ENCODE results near the gene CHCHD10.

Gene CHCHD10

GRCh38 chr22:23772315-23772648 lies 4.5 kb upstream of the CHCHD10 start:
- no peak for DNase-seq

DNA sequence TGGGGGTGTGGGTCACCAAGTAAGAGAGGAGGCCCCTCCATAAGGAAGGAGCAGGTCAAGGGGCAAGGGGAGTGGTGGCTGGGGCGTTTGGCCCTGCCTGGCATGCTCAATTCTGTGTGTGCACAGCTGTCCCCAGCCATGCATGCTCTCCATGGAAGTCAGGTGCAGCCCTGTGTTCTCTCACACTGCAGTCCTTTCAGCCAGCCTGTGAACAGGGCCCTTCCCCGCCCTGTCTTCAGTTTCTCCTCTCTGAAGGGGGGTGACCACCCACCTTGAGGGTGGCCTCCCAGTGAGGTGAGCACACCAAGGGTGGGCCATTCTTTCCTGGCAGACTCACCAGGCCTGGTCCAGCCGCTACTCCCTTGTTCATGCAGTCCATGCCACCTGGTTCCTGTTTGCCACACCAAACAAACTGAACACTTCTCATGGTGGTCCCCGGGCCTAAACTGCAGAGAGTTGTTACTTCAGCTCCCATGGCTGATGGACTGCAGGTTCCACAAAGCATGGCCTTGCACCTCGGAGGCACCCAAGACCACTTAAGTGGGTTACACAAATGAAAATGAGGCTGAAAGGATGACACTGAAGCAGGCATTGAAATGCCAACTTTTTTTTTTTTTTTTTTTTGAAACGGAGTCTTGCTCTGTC lies 1.7 kb upstream of the CHCHD10 start:
- no peak for DNase-seq

GRCh38 chr22:23767303-23767672 lies 484 bp downstream of the CHCHD10 start:
- no peak for DNase-seq

DNA sequence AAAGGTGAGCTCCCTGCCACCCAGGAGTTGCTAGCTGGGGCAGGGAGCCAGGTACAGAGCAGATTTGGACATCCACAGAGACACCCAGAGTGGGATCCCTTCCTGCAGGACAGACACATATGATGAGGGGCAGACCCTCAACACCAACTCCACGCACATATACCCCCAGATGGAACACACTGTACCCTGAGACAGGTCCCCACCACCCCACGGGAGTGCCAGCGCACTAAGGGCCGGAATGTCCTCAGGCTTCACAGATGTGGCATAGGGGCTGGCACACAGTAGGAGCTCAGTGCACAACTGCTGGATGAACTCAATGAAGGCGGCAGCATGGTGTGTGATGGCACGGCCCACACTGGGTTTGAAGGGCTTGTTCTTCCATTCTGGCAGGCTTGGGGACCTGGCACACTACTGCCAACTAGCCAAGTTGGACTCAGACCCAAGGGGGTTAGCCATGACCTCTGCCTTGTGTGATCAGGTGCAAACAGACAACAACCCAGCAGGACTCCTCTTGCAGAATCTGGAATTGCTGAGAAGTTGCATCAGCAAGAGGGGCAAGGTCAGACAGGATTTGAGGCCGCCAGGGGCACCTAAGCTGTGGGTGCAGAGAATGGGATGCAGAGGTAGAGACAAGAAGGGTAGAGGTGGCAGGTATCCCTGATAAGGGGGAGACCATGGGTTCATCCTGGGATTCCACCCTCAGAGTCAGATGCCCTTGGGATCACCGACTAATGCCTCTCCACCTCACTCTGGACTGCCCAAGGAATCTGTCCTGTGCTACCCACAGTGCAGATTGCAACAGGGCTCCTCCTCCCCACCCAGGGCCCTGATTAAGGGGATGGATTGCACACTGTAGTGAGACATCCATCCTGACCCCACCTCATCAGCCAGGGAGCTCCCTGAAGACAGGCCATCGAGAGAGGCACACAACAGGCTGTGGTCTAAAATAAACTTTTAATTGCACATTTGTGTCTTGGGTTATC lies 2.6 kb downstream of the CHCHD10 start:
- DNase-seq: no peak

DNA sequence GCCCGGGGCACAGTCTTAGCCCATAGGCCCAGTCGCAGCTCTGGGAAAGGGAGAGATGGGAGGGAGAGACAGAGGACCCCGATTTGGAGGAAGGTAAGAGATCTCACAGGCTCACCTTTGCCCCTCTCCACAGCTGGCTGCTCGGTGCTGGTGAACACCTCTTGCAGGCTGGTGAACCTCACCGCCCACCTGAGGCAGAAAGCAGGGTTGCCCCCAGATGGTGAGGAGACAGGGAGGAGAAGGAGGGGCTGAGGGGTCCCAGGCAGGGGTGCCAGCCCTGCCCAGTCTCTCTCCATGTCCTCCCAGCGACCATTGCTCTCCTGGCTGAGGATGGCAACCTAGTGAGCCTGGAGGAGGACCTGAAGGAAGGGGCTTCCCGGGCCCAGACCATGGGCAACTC lies 3.8 kb downstream of the CHCHD10 start:
- no peak for DNase-seq

DNA sequence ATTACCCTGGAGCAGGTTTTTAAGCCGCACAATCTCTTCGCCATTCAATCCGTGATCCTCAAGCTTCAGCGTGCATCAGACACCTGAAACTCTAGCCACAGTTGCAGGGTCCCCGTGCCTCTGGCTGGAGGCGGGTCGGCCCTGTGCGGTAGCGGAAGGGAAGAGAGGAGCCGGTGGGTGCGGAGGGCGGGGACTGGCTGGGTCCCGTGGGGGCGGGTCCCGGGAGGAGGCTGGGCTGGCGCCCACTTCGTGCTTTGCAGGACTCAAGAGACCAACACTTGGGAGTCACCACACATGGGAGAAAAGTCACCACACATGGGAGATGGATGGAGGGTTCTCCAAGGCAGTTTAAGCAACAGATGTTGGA lies 4.2 kb downstream of the CHCHD10 start:
- DNase-seq: no peak

DNA sequence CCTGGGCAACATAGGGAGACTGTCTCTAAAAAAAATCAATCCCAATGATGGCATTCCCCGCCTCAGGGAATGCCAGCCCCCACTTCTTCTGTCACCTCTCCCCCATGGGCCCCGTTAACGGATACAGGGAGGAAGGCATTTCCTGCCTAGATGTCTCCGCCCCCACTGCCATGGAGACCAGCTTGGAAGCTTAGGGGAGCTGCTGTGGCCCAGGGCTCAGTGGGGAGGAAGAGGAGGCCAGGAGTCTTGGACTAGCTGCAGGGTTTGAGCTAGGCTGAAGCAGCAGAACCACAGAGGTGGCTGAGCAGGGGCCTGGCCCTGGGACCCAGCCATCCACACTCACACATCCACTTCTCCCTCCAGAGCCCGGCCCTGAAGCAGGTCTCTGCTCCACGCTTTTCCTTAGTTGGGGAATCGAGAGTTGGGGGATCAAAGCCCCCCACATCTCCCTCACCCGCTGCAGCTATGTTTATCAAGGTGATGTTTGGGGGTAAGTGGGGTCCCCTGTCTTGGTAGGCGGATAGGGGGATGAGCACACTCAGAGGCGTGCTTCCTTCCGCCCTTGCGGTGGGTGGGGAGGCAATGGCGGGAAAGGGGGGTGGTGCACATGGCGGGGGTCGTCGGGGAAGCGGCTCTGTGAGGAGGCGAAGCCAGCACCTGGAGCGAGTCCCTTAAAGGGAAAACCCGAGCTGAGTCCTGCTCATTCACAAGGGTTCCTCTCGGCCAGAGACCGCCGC lies 4.8 kb downstream of the CHCHD10 start, which contains the start of gene C22orf15:
Gene C22orf15 (plus strand): TSS at position 149 of the 737 bp plus-strand sequence. CDS start 317 bp downstream, at position 466.
- DNase-seq: peak; percentile 69

GRCh38 chr22:23760056-23760455 lies 7.7 kb downstream of the CHCHD10 start:
- no peak for DNase-seq

GRCh38 chr22:23759566-23759965 lies 8.2 kb downstream of the CHCHD10 start:
- DNase-seq: no peak

- DNase-seq: no peak
Measured at GRCh38 chr22:23756891-23757290, 10.9 kb downstream of the CHCHD10 start.

- DNase-seq: no peak
Measured at GRCh38 chr22:23755711-23756110, 12.1 kb downstream of the CHCHD10 start.

DNA sequence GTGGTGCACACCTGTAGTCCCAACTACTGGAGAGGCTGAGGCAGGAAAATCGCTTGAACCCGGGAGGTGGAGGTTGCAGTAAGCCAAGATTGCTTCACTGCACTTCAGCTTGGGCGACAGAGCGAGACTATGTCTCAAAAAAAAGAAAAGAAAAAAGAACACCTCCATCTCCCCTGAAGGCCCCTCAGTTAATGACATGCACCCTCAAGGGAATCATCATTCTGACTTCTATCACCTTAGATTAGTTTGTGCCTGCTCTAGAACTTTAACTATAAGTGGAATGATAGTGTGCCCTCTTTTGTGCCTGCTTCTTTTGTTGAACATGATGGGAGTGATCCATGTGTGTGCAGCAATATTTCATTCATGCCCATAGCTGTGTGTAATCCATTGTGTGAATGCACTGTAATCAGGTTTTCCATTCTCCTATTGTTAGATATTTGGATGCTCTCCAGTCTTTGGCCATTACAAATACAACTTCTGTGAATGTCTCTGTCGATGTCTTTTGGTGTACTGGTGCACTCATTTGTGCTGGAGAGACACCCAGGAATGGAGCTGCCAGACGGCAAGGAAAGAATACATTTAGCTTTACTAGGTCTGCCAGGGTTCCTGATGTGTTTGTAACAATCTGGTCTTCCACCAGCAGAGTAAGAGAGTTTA lies 12.7 kb downstream of the CHCHD10 start:
- DNase-seq: no peak

GRCh38 chr22:23754220-23754919 lies 13.4 kb downstream of the CHCHD10 start, which contains the start of gene VPREB3:
TSS of gene VPREB3 (minus strand) at chr22:23754425. CDS start at chr22:23754363, 62 bp downstream.
- DNase-seq: no peak

DNA sequence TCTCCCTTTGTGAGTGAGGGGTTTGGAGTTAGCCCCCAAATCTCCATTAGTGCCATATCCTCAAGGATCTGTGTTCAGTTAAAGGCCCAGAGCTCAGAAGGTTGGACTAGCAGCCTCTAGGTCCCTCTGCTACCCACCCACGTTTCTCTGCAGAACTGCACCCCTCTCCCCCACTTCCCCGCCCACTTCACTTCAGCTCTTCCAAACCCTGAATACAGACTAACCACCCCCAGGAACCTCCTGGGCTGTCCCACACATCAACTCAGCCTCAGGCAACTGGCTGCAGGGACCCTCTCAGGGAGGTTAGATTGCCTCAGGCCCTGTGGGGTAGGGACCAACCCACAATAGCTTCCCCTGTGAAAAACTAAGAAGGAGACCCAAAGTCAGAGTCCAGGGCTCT lies 14.4 kb downstream of the CHCHD10 start:
- no peak for DNase-seq

GRCh38 chr22:23752750-23753149 lies 15.0 kb downstream of the CHCHD10 start:
- DNase-seq: no peak

DNA sequence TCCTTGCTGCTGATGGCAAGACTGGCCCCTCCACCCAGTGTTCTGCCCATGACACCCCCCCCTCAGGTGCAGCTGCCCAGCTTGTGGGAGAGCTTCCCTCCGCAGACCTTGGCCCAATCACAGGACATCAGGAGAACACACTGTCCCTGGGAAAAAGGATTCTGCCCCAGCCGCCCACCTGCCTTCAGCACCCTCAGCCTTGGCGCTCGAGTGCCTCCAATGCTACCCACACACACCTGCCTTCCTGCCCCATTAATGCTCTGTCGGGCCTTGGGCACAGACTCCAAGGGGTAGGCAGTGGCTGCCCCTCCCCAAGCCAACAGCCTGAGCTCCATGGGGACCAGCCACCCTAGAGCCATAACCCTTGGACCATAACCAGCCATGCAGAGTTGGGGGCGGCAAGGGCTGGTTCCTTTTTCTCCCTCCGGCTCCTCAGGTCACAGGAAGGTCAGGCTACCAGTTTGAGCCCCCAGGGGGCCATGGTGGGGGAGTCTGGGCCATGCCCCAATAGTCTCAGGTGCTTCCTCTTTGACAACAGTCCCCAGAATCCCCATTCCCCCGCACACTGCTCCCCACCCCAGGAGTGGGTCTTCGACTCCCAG lies 15.6 kb downstream of the CHCHD10 start:
- no peak for DNase-seq

GRCh38 chr22:23751441-23751996 lies 16.3 kb downstream of the CHCHD10 start:
- peak; percentile 35 for DNase-seq

DNA sequence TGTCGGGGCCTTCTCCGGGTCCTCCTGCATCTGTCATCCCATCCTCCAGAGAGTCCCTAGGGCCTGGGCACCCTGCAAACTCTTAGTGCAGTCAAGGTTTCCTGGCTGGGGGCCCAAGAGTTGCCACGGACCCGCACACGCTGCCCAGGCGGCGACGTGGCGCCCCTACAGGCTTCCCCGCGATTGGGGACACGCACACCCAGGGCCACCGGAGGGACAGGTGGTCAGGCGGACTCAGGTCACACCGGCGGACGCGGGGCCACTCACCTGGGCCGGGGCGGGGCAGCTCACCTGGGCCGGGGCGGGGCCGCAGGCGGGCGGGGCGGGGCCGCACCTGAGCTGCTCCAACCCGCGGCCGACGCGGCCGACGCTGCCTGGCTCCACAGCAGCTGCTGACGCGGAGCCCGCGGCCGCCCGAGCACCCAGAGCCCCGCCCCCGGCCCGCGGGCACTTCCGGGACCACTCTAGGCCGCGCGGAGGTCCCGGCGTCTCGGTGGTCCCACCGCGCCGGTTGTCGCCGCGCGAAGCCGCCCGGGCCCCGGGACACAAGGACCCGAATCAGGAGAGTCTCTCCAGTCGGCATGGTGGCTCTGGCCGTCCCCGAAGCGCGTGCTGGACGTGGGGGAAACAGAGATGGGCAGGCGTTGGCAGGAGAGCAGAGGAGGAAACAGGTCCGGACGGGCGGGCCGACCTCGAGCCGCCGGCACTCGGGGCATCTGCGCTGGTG lies 16.9 kb downstream of the CHCHD10 start, which contains the start of gene ZNF70:
Gene ZNF70 (minus strand): TSS at position 399 of the 727 bp plus-strand sequence. CDS start 5,972 bp downstream, outside the sequence.
- DNase-seq: peak; percentile 82

DNA sequence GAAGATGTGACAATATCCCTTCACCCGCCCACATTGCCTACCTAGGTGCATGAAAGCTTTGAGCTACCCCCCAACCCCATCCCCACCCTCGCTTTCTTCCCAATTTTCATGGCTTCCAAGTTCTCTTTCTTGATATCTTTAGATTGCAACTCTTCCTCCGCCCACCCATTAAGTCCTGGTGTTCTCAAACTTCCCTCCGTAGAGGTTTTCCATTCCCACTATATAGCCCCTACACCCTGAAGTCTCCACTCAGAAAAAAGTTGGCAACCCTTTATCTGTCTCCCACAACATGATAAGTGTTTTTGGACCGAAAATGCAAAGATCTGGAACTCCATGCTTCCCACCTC lies 17.4 kb downstream of the CHCHD10 start:
- DNase-seq: no peak

DNA sequence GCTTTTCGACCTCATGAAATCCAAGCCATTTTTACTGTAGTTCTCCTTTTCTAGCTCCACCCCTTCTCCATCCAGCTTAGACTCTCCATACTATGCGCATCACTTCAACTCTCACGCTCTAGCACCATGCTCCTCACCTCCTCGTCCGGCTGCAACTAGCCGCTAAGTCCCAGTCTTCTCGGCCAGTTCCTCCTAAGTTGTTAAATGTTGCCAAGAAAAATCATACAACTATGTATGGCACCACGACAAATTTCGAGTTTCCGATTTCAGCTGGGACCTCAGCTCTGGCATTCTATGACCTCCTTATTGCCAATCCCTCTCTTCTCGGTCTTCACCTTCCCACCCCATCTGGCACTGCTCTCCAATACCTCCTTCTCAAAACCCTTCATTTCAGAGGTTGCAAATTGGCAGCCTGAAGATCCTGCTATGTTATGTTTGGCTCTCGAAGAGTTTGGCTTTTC lies 17.9 kb downstream of the CHCHD10 start:
- DNase-seq: no peak

Data from fibroblast of skin of abdomen (primary cell).